Vagina (tissue), 2 donors: Measurements from ENCODE around the gene DDR1.

ENCODE experiments used
- POLR2A ChIP-seq, 2 donors: fragments of 450-650 bp; IDR thresholded peaks; one replicate each; pipeline ENCODE4 v1.6.1; 2017; ENCODE audit warnings: antibody characterized with exemption in 2 of 2, mild to moderate bottlenecking in 2 of 2, moderate library complexity in 2 of 2
- POLR2AphosphoS5 ChIP-seq, 2 donors: sonication (generic); formaldehyde crosslinking; IDR thresholded peaks; one replicate each; pipeline ENCODE4 v1.9.0; 2017; ENCODE audit warnings: antibody characterized with exemption in 2 of 2, mild to moderate bottlenecking in 2 of 2, low read depth in 1 of 2; ENCODE audit not compliant: insufficient read depth in 1 of 2
- TF ChIP-seq, protein P1 (sequence below), 3 experiments: fragments of 450-650 bp in 2 of 3; fragments of 200-600 bp in 1 of 3; sonication (generic) in 1 of 3; IDR thresholded peaks; one replicate each; pipeline ENCODE4 v1.5.1; 2017 to 2019; ENCODE audit warnings: antibody characterized with exemption in 3 of 3, mild to moderate bottlenecking in 2 of 3, moderate library complexity in 2 of 3

- TF ChIP-seq, protein P1, sequence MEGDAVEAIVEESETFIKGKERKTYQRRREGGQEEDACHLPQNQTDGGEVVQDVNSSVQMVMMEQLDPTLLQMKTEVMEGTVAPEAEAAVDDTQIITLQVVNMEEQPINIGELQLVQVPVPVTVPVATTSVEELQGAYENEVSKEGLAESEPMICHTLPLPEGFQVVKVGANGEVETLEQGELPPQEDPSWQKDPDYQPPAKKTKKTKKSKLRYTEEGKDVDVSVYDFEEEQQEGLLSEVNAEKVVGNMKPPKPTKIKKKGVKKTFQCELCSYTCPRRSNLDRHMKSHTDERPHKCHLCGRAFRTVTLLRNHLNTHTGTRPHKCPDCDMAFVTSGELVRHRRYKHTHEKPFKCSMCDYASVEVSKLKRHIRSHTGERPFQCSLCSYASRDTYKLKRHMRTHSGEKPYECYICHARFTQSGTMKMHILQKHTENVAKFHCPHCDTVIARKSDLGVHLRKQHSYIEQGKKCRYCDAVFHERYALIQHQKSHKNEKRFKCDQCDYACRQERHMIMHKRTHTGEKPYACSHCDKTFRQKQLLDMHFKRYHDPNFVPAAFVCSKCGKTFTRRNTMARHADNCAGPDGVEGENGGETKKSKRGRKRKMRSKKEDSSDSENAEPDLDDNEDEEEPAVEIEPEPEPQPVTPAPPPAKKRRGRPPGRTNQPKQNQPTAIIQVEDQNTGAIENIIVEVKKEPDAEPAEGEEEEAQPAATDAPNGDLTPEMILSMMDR (IDR thresholded peaks at IDR 0.05): no peak
- TF ChIP-seq POLR2AphosphoS5 (IDR thresholded peaks at IDR 0.05; ENCODE audit: insufficient read depth in 1 of 2, low read depth in 1 of 2): no peak
- no peak for TF ChIP-seq POLR2A (IDR thresholded peaks at IDR 0.05)
Observed at GRCh38 chr6:30917041-30917440, 32.7 kb downstream of the DDR1 start.
